NCI-H748 (cell line): ENCODE results near the gene EHBP1.
"Not testable (repeated sequence)": the region's sequence is repeated elsewhere in the genome, so short reads cannot be mapped to it uniquely, and the experiment has no call there.

Experiments
- DNase-seq: peaks from one replicate; lab custom pipeline; 2025; ENCODE audit not compliant: unreplicated experiment; lab: John Stamatoyannopoulos, UW

The EHBP1 gene

GRCh38 chr2:63003351-63003750, 297.8 kb downstream of the EHBP1 start:
- DNase-seq: peak; percentile 17

- no peak for DNase-seq
Observed at GRCh38 chr2:63007813-63008458, 302.4 kb downstream of the EHBP1 start.

GRCh38 chr2:63008838-63009237, 303.3 kb downstream of the EHBP1 start:
- DNase-seq: no peak

- DNase-seq: no peak
Observed at GRCh38 chr2:63009490-63009889, 304.0 kb downstream of the EHBP1 start.

- no peak for DNase-seq
Observed at GRCh38 chr2:63012541-63012940, 307.0 kb downstream of the EHBP1 start.

- no peak for DNase-seq
Observed at GRCh38 chr2:63013438-63013837, 307.9 kb downstream of the EHBP1 start.

- DNase-seq: no peak
Observed at GRCh38 chr2:63015389-63015788, 309.9 kb downstream of the EHBP1 start.

GRCh38 chr2:63018439-63018838, 312.9 kb downstream of the EHBP1 start:
- no peak for DNase-seq

GRCh38 chr2:63019686-63020085, 314.2 kb downstream of the EHBP1 start:
- not testable (repeated sequence) for DNase-seq

GRCh38 chr2:63023444-63023843, 317.9 kb downstream of the EHBP1 start:
- peak; percentile 48 for DNase-seq

- no peak for DNase-seq
Observed at GRCh38 chr2:63027220-63027619, 321.7 kb downstream of the EHBP1 start.

GRCh38 chr2:63029058-63029457, 323.5 kb downstream of the EHBP1 start:
- DNase-seq: peak; percentile 1

- DNase-seq: no peak
Observed at GRCh38 chr2:63034526-63034925, 329.0 kb downstream of the EHBP1 start.

GRCh38 chr2:63035169-63035568, 329.7 kb downstream of the EHBP1 start:
- DNase-seq: no peak

- DNase-seq: no peak
Observed at GRCh38 chr2:63035660-63036059, 330.1 kb downstream of the EHBP1 start.

GRCh38 chr2:63038034-63038433, 332.5 kb downstream of the EHBP1 start:
- no peak for DNase-seq

GRCh38 chr2:63040586-63040985, 335.1 kb downstream of the EHBP1 start:
- no peak for DNase-seq

- no peak for DNase-seq
Observed at GRCh38 chr2:63041592-63041991, 336.1 kb downstream of the EHBP1 start.

GRCh38 chr2:63044362-63045327, 339.1 kb downstream of the EHBP1 start:
- no peak for DNase-seq

- no peak for DNase-seq
Observed at GRCh38 chr2:63046552-63046951, 341.0 kb downstream of the EHBP1 start.

GRCh38 chr2:63046961-63047320, 341.4 kb downstream of the EHBP1 start:
- DNase-seq: no peak
